Omental fat pad (tissue), 4 donors: ENCODE data around the gene NT5C1A. TPM values are rescaled to one million over a fixed set of nuclear protein-coding genes. Genes with fewer than 3 reads are reported as not detected.

Source experiments
- ATAC-seq: fragments of 150-250 bp; one replicate; pipeline ENCODE4 v1.9.1; 2016; ENCODE audit warnings: mild to moderate bottlenecking, moderate library complexity; ENCODE audit not compliant: low FRiP score
- DNase-seq: peaks from one replicate; pipeline ENCODE4 v3.0.0-alpha.2; 2019; ENCODE audit warnings: low spot score
- total RNA-seq, 4 donors: library from RNA; depleted of rRNA; stranded (reverse); fragments of >200 nt; gene quantifications; one replicate each; pipeline ENCODE4 v1.1.0, GENCODE V29; 2016
- TF ChIP-seq, protein P1 (sequence below), 3 donors: fragments of 450-650 bp; IDR thresholded peaks; one replicate each; pipeline ENCODE4 v1.5.1; 2016 to 2017; ENCODE audit warnings: antibody characterized with exemption in 3 of 3, mild to moderate bottlenecking in 3 of 3, moderate library complexity in 2 of 3

The NT5C1A gene
- total RNA-seq, 4 donors from 2014 or later, result 1.3 TPM; not detected in 3

- TF ChIP-seq, protein P1, sequence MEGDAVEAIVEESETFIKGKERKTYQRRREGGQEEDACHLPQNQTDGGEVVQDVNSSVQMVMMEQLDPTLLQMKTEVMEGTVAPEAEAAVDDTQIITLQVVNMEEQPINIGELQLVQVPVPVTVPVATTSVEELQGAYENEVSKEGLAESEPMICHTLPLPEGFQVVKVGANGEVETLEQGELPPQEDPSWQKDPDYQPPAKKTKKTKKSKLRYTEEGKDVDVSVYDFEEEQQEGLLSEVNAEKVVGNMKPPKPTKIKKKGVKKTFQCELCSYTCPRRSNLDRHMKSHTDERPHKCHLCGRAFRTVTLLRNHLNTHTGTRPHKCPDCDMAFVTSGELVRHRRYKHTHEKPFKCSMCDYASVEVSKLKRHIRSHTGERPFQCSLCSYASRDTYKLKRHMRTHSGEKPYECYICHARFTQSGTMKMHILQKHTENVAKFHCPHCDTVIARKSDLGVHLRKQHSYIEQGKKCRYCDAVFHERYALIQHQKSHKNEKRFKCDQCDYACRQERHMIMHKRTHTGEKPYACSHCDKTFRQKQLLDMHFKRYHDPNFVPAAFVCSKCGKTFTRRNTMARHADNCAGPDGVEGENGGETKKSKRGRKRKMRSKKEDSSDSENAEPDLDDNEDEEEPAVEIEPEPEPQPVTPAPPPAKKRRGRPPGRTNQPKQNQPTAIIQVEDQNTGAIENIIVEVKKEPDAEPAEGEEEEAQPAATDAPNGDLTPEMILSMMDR (IDR thresholded peaks at IDR 0.05), result no peak
- ATAC-seq (no peak), DNase-seq (no peak)
Observed at GRCh38 chr1:39668894-39669293, 3.0 kb downstream of the NT5C1A start.

DNA sequence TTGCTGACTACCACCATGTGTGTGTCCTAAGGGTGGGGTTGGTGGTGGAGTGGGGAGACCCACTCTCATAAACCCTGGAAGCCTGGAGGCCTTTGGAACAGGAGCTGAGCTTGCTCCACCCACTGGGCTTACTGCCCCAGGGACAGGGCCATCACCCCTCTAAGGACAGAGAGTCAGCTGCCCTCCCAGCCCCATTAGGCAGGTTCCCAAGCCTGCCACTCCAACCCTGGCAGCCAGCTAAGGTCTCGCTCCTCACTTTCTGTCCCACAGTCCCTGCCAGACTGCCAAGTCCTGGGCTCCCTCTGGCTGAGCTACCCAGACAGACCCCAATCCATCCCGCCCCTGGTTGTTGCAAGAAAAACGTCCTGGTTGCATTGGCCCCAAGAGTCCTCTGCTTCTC is 3.8 kb downstream of the NT5C1A start:
- DNase-seq (no peak), ATAC-seq (no peak)
- TF ChIP-seq, protein P1 (IDR thresholded peaks at IDR 0.05), result no peak

GRCh38 chr1:39666772-39667171 is 5.1 kb downstream of the NT5C1A start:
- TF ChIP-seq, protein P1 (IDR thresholded peaks at IDR 0.05), result no peak
- ATAC-seq (no peak), DNase-seq (no peak)

GRCh38 chr1:39663559-39663958 is 8.3 kb downstream of the NT5C1A start:
- TF ChIP-seq, protein P1 (IDR thresholded peaks at IDR 0.05), result no peak
- ATAC-seq (no peak), DNase-seq (no peak)

- TF ChIP-seq, protein P1 (IDR thresholded peaks at IDR 0.05), result no peak
- DNase-seq, result no peak
- ATAC-seq, result no peak
Observed at GRCh38 chr1:39662861-39663260, 9.0 kb downstream of the NT5C1A start.

- DNase-seq, result no peak
- TF ChIP-seq, protein P1 (IDR thresholded peaks at IDR 0.05), result no peak
- no peak for ATAC-seq
Observed at GRCh38 chr1:39659538-39659937, 12.4 kb downstream of the NT5C1A start.

DNA sequence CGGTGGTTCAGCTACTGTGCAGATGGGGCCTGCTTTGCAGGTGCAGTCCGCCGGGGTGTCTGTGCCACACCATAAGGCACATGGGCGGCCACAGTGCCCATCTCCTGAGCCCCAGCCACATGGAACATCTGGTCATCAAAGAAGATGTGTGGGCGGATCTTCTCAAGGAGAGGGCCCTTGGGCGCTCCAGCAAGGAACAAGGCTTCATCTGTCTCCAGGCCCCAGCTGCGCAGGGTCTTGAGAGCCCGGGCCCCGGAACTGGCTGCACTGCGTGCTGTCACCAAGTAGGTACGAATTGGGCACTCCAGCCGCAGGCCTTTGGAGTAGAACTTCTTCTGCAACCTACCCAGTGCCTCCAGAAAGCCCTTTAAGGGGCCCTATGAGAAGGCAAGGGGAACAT is 12.8 kb downstream of the NT5C1A start:
- no peak for ATAC-seq
- TF ChIP-seq, protein P1 (IDR thresholded peaks at IDR 0.05), result no peak

More for the DNA sequence above, 12.8 kb downstream of the NT5C1A start:
- DNase-seq, result no peak
